GM20000 (cell line): ENCODE data around the gene RCAN1.
A peak's percentile ranks its signal among the peaks of the same experiment; 100 is the strongest.
"Not testable (repeated sequence)": the region's sequence is repeated elsewhere in the genome, so short reads cannot be mapped to it uniquely, and the experiment has no call there.

Experiments
- DNase-seq: peaks from one replicate; pipeline ENCODE4 v3.0.0; 2012; ENCODE audit warnings: low spot score
- TF ChIP-seq, protein P1 (sequence below): IDR thresholded peaks from 2 replicates; pipeline ENCODE4 v1.5.1; 2012; ENCODE audit warnings: mild to moderate bottlenecking, control low read depth; ENCODE audit errors: extremely low read depth, missing control alignments

RCAN1 gene

DNA sequence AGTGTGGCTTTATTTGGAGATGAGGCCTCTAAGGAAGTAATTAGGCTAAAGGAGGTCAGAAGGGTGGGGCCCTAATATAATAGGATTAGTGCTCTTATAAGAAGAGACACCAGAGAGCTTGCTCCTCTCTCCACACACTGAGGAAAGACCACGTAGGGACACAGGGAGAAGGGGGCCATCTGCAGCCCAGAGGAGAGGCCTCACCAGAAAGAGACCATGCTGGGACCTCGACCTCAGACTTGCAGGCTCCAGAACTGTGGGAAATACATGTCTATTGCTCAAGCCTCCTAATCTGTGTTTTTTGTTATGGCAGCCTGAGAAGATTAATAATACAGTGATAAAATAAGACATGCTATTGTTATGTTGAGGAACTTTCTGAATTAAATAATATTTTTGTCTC is 8.3 kb downstream of the RCAN1 start:
- no peak for DNase-seq

DNA sequence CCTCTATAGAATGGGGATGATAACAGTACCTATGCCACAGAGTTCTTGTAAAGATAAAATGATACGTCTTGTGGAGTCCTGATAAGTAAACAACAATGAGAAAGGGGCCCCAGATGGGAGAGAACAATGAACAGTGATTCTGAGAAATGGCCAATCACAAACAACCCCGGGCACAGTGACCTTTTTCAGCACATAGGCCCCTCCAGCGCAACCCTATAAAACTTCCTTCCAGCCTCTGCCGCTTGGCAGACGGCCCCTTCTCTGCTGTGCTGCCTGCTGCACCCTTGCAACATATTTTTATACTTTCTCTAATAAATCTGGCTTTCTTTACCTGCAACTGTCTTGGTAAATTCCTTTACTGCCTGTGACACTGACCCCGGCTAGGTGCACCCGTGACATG is 8.9 kb downstream of the RCAN1 start:
- TF ChIP-seq, protein P1, sequence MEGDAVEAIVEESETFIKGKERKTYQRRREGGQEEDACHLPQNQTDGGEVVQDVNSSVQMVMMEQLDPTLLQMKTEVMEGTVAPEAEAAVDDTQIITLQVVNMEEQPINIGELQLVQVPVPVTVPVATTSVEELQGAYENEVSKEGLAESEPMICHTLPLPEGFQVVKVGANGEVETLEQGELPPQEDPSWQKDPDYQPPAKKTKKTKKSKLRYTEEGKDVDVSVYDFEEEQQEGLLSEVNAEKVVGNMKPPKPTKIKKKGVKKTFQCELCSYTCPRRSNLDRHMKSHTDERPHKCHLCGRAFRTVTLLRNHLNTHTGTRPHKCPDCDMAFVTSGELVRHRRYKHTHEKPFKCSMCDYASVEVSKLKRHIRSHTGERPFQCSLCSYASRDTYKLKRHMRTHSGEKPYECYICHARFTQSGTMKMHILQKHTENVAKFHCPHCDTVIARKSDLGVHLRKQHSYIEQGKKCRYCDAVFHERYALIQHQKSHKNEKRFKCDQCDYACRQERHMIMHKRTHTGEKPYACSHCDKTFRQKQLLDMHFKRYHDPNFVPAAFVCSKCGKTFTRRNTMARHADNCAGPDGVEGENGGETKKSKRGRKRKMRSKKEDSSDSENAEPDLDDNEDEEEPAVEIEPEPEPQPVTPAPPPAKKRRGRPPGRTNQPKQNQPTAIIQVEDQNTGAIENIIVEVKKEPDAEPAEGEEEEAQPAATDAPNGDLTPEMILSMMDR: no peak

More for the DNA sequence above, 8.3 kb downstream of the RCAN1 start:
- TF ChIP-seq, protein P1: no peak

DNA sequence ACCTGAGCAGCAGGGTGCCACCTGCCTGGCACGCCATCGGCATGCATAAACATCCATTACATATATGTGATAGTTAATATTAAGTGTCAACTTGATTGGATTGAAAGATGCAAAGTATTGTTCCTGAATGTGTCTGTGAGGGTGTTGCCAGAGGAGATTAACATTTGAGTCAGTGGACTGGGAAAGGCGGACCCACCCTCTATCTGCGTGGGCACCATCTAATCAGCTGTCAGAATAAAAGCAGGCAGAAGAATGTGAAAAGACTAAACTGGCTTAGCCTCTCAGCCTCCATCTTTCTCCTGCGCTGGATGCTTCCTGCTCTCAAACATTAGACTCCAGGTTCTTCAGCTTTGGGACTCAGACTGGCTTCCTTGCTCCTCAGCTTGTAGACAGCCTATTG is 10.0 kb downstream of the RCAN1 start:
- DNase-seq: not testable (repeated sequence)

More for the DNA sequence above, 8.9 kb downstream of the RCAN1 start:
- no peak for DNase-seq

DNA sequence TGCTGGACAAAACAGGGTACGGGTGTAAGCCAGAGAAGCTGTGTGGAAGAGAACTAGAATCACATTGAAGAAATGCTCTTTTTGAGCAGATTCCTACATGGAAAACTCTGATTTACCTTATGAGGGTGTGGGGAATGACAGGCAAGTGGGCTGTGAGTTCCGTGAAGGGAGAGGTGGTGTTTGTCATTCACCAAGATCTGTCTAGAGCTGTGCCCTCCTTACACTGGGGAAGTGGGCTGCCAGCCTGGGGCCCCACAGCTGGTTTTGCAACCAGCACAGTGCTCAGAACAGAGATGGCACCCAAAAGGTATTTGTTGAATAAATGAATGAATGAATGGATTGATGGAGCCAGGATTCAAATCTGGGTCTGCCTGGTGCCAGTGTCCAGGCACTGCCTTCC is 10.4 kb downstream of the RCAN1 start:
- DNase-seq: no peak
- TF ChIP-seq, protein P1: no peak

DNA sequence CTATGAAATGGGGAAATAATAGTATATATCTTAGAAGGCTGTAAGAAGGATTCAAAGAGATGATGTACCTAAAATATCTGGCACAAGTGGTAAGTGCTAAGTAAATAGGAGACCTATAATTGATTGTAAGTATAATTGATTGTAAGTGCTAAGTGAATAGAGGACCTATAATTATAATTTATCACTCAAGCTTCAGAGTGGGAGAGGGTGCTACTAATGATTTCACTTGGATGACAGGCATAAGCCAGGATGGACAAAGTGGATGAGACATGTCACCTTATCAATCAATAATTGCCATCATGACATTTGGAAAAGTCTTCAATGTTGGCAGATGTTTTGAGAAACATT is 11.2 kb downstream of the RCAN1 start:
- TF ChIP-seq, protein P1: no peak
- no peak for DNase-seq

DNA sequence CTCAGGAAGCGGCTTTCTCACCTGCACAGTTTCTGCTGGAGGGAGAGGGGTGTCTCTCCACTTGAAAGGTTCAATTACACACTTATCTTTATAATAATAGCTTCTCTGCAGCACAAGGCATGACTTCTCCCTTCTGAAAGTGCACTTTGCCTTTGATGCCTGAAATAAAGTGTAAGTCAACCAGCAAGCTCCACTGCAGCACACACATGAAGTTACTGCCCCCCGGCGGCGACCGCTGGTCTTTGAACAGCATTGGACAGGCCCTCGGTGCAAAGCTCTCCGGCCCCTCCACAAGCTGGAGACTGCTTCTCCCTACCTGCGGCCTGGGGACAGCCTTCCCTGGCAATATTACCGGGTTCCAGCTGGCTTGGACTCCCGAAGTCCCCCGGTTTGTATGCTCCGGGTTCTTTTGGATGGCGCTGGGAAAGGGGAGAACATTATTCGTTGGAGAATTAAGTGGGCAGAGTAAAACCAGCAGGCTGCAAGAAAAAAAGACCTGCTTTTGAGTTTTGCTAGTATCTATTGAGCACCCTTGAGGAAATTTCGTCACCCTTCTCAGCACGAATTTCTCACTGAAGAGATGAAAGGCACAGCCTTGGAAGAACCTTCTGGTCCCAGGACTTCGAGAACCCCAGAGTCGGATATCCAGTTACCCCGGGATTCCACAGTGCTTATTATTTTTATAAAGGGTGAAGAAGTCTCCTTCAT is 11.8 kb downstream of the RCAN1 start:
- peak; percentile 79 for DNase-seq
- TF ChIP-seq, protein P1: peak; percentile 89

DNA sequence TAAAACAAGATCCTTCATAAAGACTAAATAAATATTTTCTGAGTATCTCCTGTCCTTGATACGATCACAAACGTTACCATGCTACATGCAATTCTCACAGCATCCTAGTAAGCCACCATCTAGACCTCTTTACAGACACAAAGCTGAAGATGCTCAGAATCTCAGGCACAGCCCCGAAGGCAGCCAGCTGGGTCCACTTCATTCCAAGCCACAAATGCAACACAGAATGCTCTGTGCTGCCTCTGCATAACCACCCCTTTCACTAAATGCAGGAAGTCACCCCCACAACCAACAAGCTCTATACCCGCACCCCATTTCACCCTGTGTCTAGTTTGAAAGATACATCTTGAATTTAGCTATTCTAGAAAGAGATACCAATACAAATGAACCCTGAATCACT is 12.9 kb downstream of the RCAN1 start:
- DNase-seq: no peak
- TF ChIP-seq, protein P1: no peak

DNA sequence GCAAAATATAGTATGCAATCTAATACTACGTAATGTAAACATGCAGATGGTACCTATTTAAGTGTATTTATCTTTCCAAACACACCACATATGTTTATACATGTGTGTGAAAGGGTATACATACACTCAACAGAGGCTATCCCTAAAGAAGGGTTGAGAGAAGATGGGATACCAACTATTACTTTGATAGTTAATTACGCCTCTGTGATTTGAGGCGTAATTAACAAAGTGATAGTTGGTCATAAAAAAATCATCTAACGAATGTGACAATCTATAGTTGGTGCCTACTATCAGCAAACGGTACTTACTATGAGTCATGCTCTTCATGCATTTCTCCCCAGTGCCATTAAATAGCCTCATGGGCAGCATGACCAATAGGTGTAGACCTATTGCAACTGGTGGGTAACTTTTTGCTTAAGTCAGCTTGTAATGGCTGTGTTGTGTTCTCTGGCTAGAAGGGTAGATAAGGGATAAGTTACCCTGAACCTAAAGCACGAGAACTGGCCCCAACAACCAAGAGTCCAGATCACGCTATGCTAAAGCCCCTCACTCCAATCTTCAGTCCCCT is 15.3 kb downstream of the RCAN1 start:
- no peak for DNase-seq
- TF ChIP-seq, protein P1: no peak
